HG03575 (cell line): ENCODE data around the gene CYP8B1.
A peak's percentile ranks its signal among the peaks of the same experiment; 100 is the strongest.
"Not testable (repeated sequence)": the region's sequence is repeated elsewhere in the genome, so short reads cannot be mapped to it uniquely, and the experiment has no call there.

Experiments
- ATAC-seq: cut with Tn5 transposase; IDR thresholded peaks from one replicate; pipeline ENCODE4 v1.9.1; 2021; ENCODE audit not compliant: unreplicated experiment, insufficient number of reproducible peaks, low FRiP score; ENCODE audit errors: extremely low read depth

CYP8B1 gene

DNA sequence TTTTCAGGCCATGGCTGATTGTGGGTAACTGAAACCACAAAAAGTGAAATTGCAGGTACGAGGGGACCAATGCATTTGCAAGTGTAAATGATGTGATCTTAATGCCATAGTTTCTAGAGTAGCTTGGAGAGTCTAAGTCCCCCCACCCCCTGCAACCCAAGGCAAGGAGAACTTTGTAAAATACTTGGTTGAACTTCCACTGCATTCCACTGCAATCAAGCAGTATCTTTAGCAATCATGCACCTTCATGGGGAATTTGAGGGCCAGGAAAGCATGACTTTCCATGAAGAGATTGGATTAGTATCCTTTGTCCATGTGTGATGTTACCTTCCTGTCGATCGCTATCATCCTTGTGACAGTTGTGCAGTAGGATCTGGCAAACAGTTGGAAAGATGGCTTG lies 11.4 kb upstream of the CYP8B1 start:
- ATAC-seq: no peak

DNA sequence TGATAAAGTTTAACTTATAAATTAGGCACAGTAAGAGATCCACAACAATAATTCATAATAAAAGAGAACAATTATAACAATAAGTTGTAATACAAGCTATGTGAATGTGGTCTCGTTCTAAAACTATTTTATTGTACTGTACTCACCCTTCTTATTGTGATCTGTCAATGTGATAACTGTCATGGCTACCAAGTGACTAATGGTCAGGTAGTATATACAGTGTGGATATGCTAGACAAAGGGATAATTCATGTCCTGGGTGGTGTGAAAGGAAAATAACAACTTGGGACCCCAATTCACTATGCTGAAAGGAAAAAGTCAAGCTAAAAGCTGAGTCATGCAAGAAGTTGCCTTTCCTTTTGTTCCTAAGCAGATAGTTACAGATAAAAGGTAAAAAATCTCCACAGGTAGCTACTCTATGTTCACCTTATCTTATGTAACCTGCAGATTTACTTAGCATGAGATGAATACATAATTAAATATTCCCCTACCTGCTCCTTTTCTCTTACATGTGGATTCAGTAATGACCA lies 10.7 kb upstream of the CYP8B1 start:
- ATAC-seq: no peak

DNA sequence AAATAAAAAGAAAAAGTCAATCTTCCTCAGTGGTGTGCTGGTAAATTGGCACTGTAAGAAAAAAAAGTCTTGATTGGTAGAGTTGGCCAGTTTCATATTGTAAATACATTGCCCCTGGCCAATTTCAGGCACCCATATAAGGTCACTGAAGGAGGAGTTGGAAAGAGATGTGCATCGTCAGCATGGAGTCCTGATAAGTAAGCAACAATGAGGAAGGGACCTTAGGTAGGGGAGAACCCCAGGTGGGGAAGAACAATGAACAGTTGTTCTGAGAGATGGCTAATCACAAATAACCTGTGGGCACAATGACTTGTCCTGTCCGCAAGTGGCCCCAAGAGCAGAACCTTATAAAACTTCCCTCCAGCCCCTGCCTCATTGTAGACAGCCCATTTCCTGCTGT lies 8.6 kb upstream of the CYP8B1 start:
- ATAC-seq: no peak

DNA sequence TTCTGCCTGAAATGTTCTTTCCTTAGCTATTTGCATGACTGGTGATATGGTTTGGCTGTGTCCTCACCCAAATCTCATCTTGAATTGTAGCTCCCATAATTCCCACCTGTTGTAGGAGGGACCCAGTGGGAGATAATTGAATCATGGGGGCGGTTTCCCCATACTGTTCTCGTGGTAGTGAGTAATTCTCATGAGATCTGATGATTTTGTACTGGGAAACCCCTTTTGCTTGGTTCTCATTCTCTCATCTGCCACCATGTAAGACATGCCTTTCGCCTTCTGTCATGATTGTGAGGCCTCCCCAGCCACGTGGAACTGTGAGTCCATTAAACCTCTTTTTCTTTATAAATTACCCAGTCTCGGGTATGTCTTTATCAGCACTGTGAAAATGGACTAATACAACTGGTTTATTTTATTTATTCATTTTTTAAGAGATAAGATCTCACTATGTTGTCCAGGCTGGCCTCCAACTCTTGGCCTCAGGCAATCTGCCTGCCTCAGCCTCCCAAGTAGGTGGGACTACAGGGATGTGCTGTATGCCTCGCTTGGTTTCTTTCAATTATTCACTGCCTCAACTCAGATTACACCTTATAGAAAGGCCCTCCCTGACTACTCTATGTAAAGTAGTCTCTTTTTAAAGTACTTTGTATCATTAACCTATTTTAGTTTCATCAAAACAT lies 7.7 kb upstream of the CYP8B1 start:
- ATAC-seq: not testable (repeated sequence)

DNA sequence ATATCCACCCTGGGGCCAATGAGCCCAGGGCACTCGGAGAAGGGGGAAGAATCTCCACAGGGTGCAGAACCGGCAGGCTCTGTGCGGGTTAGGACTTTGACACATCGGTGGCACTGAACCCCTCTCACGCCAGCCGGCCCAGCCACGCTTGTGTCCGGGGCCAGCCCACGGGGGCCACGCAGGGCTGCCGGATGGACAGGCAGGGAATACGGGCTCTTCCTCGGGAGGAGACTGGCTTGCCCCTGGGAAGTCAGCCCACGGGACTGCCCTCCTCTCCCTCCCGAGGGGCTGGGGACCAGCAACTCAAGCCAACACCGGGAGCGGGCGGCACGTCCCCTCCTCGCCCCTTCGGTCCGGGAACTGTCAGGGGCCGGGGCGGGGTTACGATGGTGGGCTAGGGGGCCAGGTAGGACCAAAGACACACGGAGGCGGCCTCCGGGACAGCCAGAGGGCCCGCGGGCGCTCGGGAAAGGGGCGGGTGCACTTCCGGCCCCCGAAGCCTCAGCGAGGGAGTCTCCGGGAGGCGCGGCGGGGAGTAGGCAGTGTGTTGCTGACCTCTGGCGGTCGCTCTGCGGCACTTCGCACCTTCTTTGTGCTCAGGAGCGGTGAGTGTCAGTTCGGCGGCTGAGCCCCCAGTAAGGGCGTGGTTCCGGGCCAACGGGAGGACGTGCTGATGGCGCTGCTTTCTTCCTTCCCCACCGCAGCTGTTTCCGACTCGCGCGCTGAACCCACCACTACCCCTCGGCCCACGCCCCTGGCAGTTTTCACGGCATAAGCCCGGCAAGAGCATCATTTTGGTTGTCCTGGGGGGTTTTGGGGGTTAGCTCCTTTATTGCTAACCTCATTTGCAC lies 5.1 kb upstream of the CYP8B1 start:
- peak; percentile 82 for ATAC-seq

DNA sequence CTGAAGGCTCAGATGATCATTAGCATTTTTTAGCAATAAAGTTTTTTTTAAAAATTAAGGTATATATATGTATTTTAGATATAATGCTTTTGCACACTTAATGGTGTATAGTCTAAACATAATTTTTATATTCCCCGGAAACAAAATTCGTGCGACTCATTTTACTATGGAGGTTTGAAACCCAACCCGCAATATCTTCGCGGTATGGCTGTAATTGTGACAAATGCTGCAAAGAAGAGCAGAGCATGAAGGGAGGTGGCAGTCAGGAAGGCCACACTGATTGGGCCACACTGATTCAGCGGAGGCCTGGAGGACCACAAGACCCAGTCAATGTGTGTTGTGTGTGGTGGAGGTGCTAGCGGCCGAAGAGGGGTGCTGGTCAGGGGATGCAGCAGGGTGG lies 4.5 kb upstream of the CYP8B1 start:
- no peak for ATAC-seq

DNA sequence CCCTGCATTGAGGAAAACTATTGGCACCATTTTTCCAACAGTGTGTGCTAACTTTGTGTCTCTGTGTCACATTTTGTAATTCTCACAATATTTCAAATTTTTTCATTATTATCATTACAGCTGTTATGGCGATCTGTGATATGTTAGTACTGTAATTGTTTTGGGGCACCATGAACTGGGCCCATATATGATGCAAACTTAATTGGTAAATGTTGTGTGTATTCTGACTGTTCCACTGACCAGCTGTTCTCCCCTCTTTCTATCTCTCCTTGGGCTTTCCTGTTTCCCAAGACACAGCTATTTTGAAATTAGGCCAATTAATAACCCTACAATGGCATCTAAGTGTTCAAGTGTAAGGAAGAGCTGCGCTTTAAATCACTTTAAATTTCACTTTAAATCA lies 2.2 kb upstream of the CYP8B1 start:
- no peak for ATAC-seq

DNA sequence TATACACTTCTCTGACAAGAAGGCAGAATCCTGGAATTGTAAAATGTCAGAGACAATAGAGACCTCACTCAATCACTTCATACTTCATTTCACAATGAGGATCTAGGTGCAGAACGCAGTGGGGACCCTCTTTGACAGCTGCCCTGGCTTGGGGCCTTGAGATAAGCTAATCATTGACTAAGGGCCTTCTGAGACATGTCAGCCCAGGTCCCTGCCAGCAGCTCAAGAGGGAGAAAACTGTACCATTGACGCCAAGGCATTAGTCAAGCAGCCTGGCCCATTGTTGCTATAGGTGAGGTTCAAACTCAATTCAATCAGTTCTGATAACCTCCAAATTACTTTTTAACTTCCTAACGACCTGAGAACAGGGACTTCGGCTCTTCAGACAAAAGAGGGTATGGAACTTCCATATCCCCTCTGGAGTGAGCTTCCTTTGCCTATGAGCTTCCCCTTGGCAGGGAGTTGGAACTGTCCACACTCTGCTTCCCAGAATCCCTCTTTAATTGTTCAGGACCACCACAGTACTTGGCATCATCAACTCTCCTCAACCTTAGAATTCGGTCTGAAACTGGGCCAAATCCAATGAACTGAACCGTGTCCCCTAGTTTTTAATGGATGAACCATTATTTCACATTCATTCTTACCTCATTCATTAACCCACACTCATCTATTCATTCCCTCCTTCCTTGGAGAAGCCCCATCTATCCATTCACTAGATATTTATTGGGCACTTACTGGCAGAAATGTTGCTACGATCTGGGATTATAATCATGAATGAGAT lies 1.5 kb upstream of the CYP8B1 start:
- no peak for ATAC-seq

DNA sequence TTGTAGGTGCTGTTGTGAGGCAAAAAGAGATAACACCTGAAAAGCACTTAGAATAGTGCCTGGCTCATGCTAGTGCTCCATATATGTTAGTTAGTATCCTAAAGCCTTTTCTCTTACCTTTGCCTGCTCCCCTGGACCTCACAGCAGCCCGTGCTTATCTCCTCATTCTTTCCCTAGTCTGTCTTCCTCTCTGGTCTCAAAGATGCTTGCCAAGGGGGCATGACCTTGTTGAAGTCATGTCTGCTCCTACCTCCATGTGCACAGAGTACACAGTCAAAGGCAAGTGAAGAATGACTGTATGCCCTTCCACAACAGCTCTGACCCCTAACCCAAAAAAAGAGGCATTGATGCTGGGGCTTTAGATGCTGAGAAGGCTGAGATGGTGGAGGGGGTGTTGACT lies 722 bp upstream of the CYP8B1 start:
- ATAC-seq: no peak

DNA sequence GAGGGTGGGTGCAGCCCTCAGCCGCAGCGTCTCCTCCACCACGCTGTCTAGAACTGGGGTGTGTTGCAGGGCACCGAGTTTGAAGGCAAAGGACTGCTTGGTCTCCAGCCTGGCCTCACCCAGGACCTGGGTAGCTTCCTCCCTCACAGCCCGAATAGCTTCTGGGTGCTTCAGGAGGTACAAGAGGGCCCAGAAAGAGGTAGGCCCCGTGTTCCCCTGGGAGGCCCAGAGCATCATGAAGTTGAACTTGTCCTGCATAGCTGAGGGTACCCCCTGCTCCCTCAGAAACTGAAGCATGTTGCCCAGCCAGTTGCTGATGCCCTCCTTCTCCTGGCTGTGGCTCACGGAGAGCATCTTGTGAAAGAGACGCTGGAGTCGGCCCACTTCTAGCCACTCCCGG lies 930 bp downstream of the CYP8B1 start:
- ATAC-seq: no peak

DNA sequence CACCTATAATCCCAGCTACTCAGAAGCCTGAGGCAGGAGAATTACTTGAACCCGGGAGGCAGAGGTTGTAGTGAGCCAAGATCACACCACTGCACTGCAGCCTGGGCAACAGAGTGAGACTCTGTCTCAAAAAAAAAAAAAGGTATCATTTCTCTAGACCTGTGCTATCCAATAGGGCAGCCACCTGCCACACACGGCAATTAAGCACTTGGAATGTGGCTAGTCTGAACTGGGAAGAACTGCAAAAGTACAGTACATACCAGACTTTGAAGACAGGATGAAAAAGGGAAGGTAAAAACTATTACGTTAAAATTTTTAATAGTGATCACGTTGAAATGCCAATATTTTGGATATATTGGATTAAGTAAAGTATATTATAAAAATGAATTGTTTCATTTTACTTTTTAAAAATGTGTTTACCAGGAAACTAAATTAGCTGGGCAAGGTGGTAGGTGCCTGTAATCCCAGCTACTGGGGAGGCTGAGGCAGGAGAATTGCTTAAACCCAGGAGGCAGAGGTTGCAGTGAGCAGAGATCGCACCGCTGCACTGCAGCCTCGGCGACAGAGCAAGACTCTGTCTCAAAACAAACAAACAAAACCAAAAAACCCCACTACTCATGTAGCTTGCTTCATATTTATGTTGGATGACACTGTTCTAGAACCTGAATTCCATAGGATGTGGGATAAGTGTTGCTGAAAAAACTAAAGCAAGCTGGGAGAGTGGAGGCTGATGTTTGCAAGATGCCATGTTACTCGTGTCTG lies 2.3 kb downstream of the CYP8B1 start:
- no peak for ATAC-seq

DNA sequence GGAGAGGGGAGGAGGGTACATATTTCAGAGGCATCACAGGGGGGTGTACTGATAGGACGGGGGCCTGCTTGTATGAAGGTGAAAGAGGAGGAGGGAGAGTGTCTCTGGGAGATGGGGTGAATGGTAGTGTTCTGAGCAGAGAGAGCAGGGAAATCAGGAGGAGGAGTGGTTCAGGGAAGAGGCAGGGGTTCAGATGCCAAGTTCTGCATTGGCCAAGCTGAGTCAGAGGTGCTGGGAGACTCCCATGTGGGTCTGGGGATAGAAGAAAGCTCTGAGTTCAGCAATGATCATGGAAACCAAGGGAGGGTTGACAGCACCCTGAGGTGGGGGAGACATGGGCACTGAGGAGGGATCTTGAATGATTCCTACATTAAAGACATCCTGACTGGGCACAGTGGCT lies 3.0 kb downstream of the CYP8B1 start:
- ATAC-seq: no peak

DNA sequence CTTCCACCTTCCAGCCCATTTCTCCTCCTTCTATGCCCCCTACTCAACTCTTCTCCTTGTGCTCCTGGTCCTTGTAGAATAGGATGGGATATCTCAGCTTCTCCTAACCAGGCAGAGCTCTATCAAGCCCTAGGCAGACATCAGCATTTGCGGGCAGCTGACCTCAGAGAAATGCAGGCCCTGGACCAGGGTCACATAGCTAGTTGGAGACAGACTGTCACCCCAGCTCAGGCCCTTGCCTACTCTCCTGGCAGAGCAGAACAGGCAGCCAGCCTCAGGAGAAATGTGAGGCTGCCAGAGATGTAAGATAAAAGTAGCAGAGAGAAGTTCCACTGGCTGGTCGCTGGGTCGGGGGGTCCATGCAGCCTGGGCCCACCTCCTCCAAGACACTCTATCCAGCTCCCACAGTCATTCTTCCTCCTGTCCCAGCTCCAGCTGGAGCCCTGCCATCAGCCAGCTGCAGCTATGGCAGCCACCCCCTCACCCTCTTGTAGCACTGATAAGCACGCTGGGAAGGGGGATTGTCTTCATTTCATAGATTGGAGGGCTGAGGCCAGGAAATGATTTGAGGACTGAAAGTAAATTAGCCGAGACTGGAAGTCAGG lies 4.0 kb downstream of the CYP8B1 start:
- ATAC-seq: no peak

DNA sequence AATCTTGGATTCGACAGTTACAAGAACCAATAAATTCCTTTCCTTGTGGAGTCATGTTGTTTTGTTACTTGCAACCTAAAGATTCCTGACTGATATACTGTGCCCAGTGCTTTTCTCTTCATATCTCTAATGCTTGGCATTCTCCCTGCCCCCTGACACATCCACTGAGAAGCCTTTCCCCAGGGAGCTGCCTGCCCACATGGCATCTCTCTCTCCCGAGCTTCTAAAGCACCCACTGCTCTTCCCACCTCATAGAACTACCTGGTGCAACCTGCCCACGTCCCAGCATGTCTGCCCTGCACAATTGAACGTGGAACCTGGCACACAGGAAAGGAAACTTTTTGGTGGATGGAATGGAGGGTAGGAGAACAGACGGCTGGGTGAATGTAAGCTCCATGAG lies 6.8 kb downstream of the CYP8B1 start:
- ATAC-seq: no peak

DNA sequence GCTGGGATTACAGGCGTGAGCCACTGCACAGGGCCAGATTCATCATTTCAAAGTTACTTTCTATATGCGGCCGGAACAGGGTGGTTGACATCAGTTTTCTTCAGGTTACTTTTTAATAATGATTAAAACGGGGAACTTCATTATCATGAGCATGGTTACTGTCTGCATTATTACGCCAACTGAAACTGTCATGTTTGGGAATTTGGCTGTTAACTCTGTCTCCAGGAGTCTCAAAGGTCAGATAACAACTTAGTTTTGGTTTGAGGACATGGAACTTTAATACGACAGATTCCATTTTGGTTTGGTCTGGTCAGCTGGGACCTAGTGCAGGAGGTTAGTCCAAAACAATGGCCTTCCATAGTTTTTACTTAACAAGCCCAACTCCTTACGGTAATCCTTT lies 8.5 kb downstream of the CYP8B1 start:
- ATAC-seq: no peak

DNA sequence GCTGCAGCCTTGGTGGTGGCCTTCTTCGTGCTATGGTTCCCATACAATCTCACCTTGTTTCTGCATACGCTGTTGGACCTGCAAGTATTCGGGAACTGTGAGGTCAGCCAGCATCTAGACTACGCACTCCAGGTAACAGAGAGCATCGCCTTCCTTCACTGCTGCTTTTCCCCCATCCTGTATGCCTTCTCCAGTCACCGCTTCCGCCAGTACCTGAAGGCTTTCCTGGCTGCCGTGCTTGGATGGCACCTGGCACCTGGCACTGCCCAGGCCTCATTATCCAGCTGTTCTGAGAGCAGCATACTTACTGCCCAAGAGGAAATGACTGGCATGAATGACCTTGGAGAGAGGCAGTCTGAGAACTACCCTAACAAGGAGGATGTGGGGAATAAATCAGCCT lies 10.4 kb downstream of the CYP8B1 start:
- ATAC-seq: no peak

DNA sequence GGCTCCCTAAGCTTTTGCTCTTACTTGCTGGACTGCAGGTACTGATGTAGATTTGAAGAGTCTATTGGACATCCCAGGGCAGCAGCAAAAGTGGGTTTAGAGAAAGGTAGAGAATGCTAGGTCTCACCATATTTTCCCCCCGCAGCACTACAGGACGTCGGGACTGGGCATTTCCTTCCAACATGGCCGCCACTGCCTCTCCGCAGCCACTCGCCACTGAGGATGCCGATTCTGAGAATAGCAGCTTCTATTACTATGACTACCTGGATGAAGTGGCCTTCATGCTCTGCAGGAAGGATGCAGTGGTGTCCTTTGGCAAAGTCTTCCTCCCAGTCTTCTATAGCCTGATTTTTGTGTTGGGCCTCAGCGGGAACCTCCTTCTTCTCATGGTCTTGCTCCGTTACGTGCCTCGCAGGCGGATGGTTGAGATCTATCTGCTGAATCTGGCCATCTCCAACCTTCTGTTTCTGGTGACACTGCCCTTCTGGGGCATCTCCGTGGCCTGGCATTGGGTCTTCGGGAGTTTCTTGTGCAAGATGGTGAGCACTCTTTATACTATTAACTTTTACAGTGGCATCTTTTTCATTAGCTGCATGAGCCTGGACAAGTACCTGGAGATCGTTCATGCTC lies 11.2 kb downstream of the CYP8B1 start:
- no peak for ATAC-seq

DNA sequence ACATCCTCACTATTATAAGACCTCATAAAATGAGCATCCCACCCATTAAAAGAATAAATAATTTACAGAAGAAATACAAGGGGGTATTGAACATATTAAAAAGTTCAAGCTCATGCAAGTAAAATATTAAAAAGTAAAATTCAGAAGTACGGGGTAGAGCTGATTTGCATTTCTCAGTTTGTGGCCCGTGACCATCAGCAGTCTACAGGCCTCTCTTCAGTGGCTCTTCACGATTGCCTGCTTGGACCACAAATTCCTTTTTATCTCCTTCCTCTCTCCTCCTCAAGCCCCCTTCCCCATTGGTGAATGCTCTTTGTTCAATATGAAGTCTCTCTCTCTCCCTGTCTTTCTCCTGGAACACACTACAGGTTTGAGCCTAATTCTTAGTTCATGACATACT lies 19.1 kb downstream of the CYP8B1 start:
- ATAC-seq: no peak
